K562 (cell line): ENCODE data around the gene ARFGAP3. TPM values are rescaled to one million over a fixed set of nuclear protein-coding genes. Genes with fewer than 3 reads are reported as not detected.

Experiments used
- ATAC-seq: fragments of 200-7000 bp; cut with Tn5 transposase; 3 replicates; pipeline ENCODE4 v1.9.1; 2020; ENCODE audit warnings: moderate library complexity
- BruUV-seq: library from RNA; stranded (reverse); fragments of 400-500 nt; replicated peaks from 2 replicates; lab custom pipeline; 2021; lab: Mats Ljungman, UMichigan
- CTCF ChIA-PET: fragments of 300-600 bp; formaldehyde crosslinking; extraction: SDS; loops from one replicate; lab custom pipeline; 2021; ENCODE audit warnings: low intra/inter-chr PET ratio; lab: Yijun Ruan, JAX
- POLR2A ChIA-PET: fragments of 300-600, 350-650 bp; sonication (Branson Sonifier 250); formaldehyde crosslinking; extraction: SDS; loops from one replicate; lab custom pipeline; 2021; ENCODE audit warnings: antibody characterized with exemption, inconsistent platforms; lab: Yijun Ruan, JAX
- DNase-seq, 4 experiments: peaks; one replicate each; pipeline versions ENCODE4 v3.0.0 to v3.0.0-alpha.2; 2011 to 2018; ENCODE audit warnings: low spot score in 3 of 4, mixed read lengths in 3 of 4; ENCODE audit errors: extremely low read depth in 1 of 4
- FAIRE-seq: peaks from 2 replicates; lab custom pipeline; 2011; peaks lifted over from hg19 to GRCh38; lab: Jason Lieb, UNC
- H2AFZ ChIP-seq: 2 replicates; pipeline ENCODE4 v1.6.0; 2011; ENCODE audit warnings: low read depth, low read length, control low read depth, inconsistent platforms
- H3K27ac ChIP-seq: fragments of 200-600 bp; 3 replicates; pipeline ENCODE4 v1.8.0; 2011; ENCODE audit warnings: low read depth, mild to moderate bottlenecking, control low read depth, inconsistent platforms, low read length, moderate library complexity, mixed read lengths; ENCODE audit errors: extremely low read depth
- H3K27me3 ChIP-seq, 2 experiments: fragments of 300-600 bp in 1 of 2; 2 replicates in 1 of 2; 3 replicates in 1 of 2; pipeline versions ENCODE4 v1.6.0 to v1.8.0; 2011; ENCODE audit warnings: inconsistent platforms in 2 of 2, low read length in 2 of 2, mild to moderate bottlenecking in 1 of 2, mixed read lengths in 1 of 2, moderate library complexity in 1 of 2; ENCODE audit not compliant: control insufficient read depth in 2 of 2, insufficient read depth in 2 of 2
- H3K36me3 ChIP-seq: fragments of 300-600 bp; 3 replicates; pipeline ENCODE4 v1.8.0; 2011; ENCODE audit warnings: mild to moderate bottlenecking, low read length, inconsistent platforms; ENCODE audit not compliant: control insufficient read depth, insufficient read depth
- H3K4me1 ChIP-seq, 2 experiments: fragments of 200-600 bp in 1 of 2; replicated peaks in 1 of 2; 2 replicates in 1 of 2; 3 replicates in 1 of 2; pipeline versions ENCODE4 v1.5.1 to v1.8.0; 2011; ENCODE audit warnings: inconsistent platforms in 2 of 2, low read length in 2 of 2, mild to moderate bottlenecking in 1 of 2, mixed read lengths in 1 of 2, moderate library complexity in 1 of 2; ENCODE audit not compliant: control insufficient read depth in 2 of 2, insufficient read depth in 2 of 2
- H3K4me2 ChIP-seq: 2 replicates; pipeline ENCODE4 v1.6.1; 2011; ENCODE audit warnings: low read length, control low read depth, inconsistent platforms, mixed read lengths; ENCODE audit not compliant: insufficient read depth
- H3K4me3 ChIP-seq: fragments of 200-600 bp; sonication (generic), shearing (Covaris generic); 2 replicates; pipeline ENCODE4 v1.5.1; 2016; ENCODE audit warnings: control low read depth, inconsistent platforms
- H3K79me2 ChIP-seq: fragments of 200-600 bp; 3 replicates; pipeline ENCODE4 v1.8.0; 2011; ENCODE audit warnings: low read length, inconsistent platforms; ENCODE audit not compliant: control insufficient read depth, insufficient read depth
- H3K9ac ChIP-seq, 2 experiments: 2 replicates each; pipeline versions ENCODE4 v1.6.0 to v1.6.1; 2011; ENCODE audit warnings: low read depth in 2 of 2, low read length in 2 of 2, control low read depth in 1 of 2, inconsistent platforms in 1 of 2, mild to moderate bottlenecking in 1 of 2, mixed read lengths in 1 of 2; ENCODE audit not compliant: insufficient read depth in 1 of 2
- H3K9me1 ChIP-seq: one replicate; pipeline ENCODE4 v1.6.0; 2011; ENCODE audit warnings: inconsistent platforms, mild to moderate bottlenecking, low read length, moderate library complexity; ENCODE audit not compliant: control insufficient read depth, insufficient read depth
- H3K9me3 ChIP-seq: replicated peaks from 2 replicates; pipeline ENCODE4 v1.5.1; 2011; ENCODE audit warnings: low read depth, low read length, inconsistent platforms; ENCODE audit not compliant: control insufficient read depth, insufficient read depth
- H4K20me1 ChIP-seq: replicated peaks from 2 replicates; pipeline ENCODE4 v1.6.1; 2011; ENCODE audit warnings: low read length, inconsistent platforms, mixed read lengths; ENCODE audit not compliant: control insufficient read depth, insufficient read depth
- EZH2 ChIP-seq: IDR thresholded peaks from 2 replicates; pipeline ENCODE4 v1.6.1; 2012; ENCODE audit warnings: low read depth, mild to moderate bottlenecking, inconsistent platforms, low read length, borderline replicate concordance
- HBP1 ChIP-seq: fragments of 450-650 bp; formaldehyde crosslinking; IDR thresholded peaks from 2 replicates; pipeline ENCODE4 v1.4.0; 2022; ENCODE audit warnings: missing genetic modification characterization
- HCFC1 ChIP-seq: IDR thresholded peaks from 2 replicates; pipeline ENCODE4 v1.6.1; 2012; ENCODE audit warnings: low read depth, low read length, improper control_type of control experiment
- HDAC6 ChIP-seq: IDR thresholded peaks from 2 replicates; pipeline ENCODE4 v1.6.1; 2012; ENCODE audit warnings: low read depth, mild to moderate bottlenecking, control low read depth, inconsistent platforms, low read length, moderate library complexity
- HOXB6 ChIP-seq: fragments of 250-450 bp; sonication (Bioruptor Pico); IDR thresholded peaks from 2 replicates; pipeline ENCODE4 v1.5.1; 2022; ENCODE audit warnings: mild to moderate bottlenecking, borderline replicate concordance
- POLR2H ChIP-seq: IDR thresholded peaks from 2 replicates; pipeline ENCODE4 v1.6.1; 2016; ENCODE audit warnings: missing genetic modification characterization, low read depth, mild to moderate bottlenecking, control low read depth, missing compliant biosample characterization, moderate library complexity
- PRDM10 ChIP-seq: fragments of 450-650 bp; IDR thresholded peaks from 2 replicates; pipeline ENCODE4 v1.6.1; 2018; ENCODE audit not compliant: partially characterized antibody
- PTBP1 ChIP-seq: fragments of 200-400 bp; formaldehyde crosslinking; IDR thresholded peaks from 2 replicates; pipeline ENCODE4 v1.6.1; 2017; ENCODE audit warnings: low read depth, low read length
- PTRF ChIP-seq: fragments of 450-650 bp; IDR thresholded peaks from 2 replicates; pipeline ENCODE4 v1.6.1; 2016; ENCODE audit warnings: mild to moderate bottlenecking, missing genetic modification characterization, missing compliant biosample characterization
- RBM22 ChIP-seq: fragments of 200-400 bp; formaldehyde crosslinking; IDR thresholded peaks from 2 replicates; pipeline ENCODE4 v1.6.1; 2018; ENCODE audit warnings: low read length, low read depth; ENCODE audit not compliant: poor library complexity, severe bottlenecking
- SMAD4 ChIP-seq: fragments of 250-450 bp; sonication (Bioruptor Pico); conservative IDR thresholded peaks from 2 replicates; pipeline ENCODE4 v1.8.0; 2021; ENCODE audit warnings: inconsistent platforms, mild to moderate bottlenecking, moderate library complexity
- U2AF2 ChIP-seq: fragments of 200-400 bp; formaldehyde crosslinking; optimal IDR thresholded peaks from 2 replicates; pipeline ENCODE3; 2017; ENCODE audit warnings: low read depth, mild to moderate bottlenecking, low read length
- ZKSCAN8 ChIP-seq: fragments of 200-800 bp; sonication (Bioruptor generic); IDR thresholded peaks from 2 replicates; pipeline ENCODE4 v1.6.1; 2016; ENCODE audit warnings: missing genetic modification characterization, missing compliant biosample characterization
- ZNF134 ChIP-seq: fragments of 250-450 bp; sonication (Bioruptor Pico); conservative IDR thresholded peaks from 2 replicates; pipeline ENCODE4 v1.4.0; 2020
- ZNF280A ChIP-seq: fragments of 450-650 bp; IDR thresholded peaks from 2 replicates; pipeline ENCODE4 v1.6.1; 2018; ENCODE audit warnings: mild to moderate bottlenecking, low read depth; ENCODE audit not compliant: partially characterized antibody
- WGBS: fragments of 100-300 bp; shearing (Covaris generic); methylation state at CpG from one replicate; pipeline ENCODE4 v1.1.6; 2016; ENCODE audit warnings: low coverage, mixed read lengths; ENCODE audit not compliant: insufficient coverage; ENCODE audit errors: missing lambda C conversion rate; 5-methylcytosine and 5-hydroxymethylcytosine counted together
- in situ Hi-C: fragments of 300-500 bp; cut with MboI; formaldehyde crosslinking; loops from 4 replicates; pipeline ENCODE4 v1.15.0; 2018; ENCODE audit warnings: inconsistent platforms, mixed read lengths
- intact Hi-C: fragments of 100-400 bp; cut with micrococcal nuclease; formaldehyde crosslinking; loops from 2 replicates; pipeline ENCODE4 v1.14.2; 2022
- polyA plus RNA-seq, 8 experiments: library from polyadenylated mRNA; depleted of rRNA in 4 of 8; stranded (reverse) in 5 of 8; unstranded in 3 of 8; fragments of >200 nt; fragmentation: Nextera tagmentation in 2 of 8; fragmentation: Illumina TruSeq in 1 of 8; extraction: Ambion mirVana in 2 of 8; extraction: Trizol in 1 of 8; gene quantifications; 2 replicates each; pipeline versions ENCODE4 v1.2.1 to v1.2.3, GENCODE V29; 2011 to 2014; ENCODE audit warnings: inconsistent platforms in 1 of 8, missing spikeins in 1 of 8
- total RNA-seq, 7 experiments: library from RNA; depleted of rRNA in 6 of 7; stranded (reverse); fragments of >200 nt in 6 of 7; fragmentation: Illumina TruSeq in 2 of 7; extraction: Trizol in 2 of 7; gene quantifications; 2 replicates each; pipeline versions ENCODE4 v1.2.1 to v1.2.3, GENCODE V29; 2011 to 2021; ENCODE audit warnings: low replicate concordance in 1 of 7

The ARFGAP3 gene
- total and polyA plus RNA-seq, 9 of the 15 experiments (the other 6 are each of a cell fraction or from before 2014, with no cell fraction given) = 14.2 to 31.9 (median 22.7) TPM

- BruUV-seq = no TSS peak
- Histone ChIP-seq H2AFZ (no peak overlapping the region), H3K4me2 (no peak overlapping the region), H3K9me1 (no peaks in the 10 kb centered on the region), H3K79me2 (no peaks in the 10 kb centered on the region), H3K4me3 (no peak overlapping the region), H4K20me1 (no peaks in the 10 kb centered on the region), H3K36me3 (no peaks in the 10 kb centered on the region), H3K9me3 (no peaks in the 10 kb centered on the region), H3K27ac (no peak overlapping the region), H3K4me1 (peaks cover 0 to 8% of the 10 kb centered on the region in 2 experiments; a peak in 2 of 5 replicates), H3K27me3 (peaks cover 7 to 43% of the 10 kb centered on the region in 2 experiments; a peak in 4 of 5 replicates), H3K9ac (no peak overlapping the region)
- intact Hi-C loops (no loop called here), in situ Hi-C loops (no loop called here)
- no peak for FAIRE-seq
- 3% methylated on average over 13 of the region's 14 CpGs for WGBS
- no peak for DNase-seq
- ChIA-PET POLR2A (interaction anchor here (0.6 kb wide), 1 partner anchor 213 kb away, joined by 3 read pairs; no protein-coding TSS in a partner anchor), CTCF (no interaction called here)
- ATAC-seq = no peak
- TF ChIP-seq ZNF134 (no peak), POLR2H (tag) (no peak), HCFC1 (no peak), HOXB6 (CRISPR knock-in tag) (no peak), U2AF2 (no peak), PRDM10 (no peak), ZNF280A (no peak), EZH2 (no peak), SMAD4 (CRISPR knock-in tag) (no peak), ZKSCAN8 (CRISPR knock-in tag) (no peak), HBP1 (CRISPR knock-in tag) (no peak), RBM22 (no peak), PTRF (no peak), HDAC6 (no peak), PTBP1 (no peak)
Measured at GRCh38 chr22:42787357-42787736, 69.7 kb downstream of the ARFGAP3 start.
